ENCODE measurements around the gene EFCAB11.

Gene EFCAB11

DNA sequence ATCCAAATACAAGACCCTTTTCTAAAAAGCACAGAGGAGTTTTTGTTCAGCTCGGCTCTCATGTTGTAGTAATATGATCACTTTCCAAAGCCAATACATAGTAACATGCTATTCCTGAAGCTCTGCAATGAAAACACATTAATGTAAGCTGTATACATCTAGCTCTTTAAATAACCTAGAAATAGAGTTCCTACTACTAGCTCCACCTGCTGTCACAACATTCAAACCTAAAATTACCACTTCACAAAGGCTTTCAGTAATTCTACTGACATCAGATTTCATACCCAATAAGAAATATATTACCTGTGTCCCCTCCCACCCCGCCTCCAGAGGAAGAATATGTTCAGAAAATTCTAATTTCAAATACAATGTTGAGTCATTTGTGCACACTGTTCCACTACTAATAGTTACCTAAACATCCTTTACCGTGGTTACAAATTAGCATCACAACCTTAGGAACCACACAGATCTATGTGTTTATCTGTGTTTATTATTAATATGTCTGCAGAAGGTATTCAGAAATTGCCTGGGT is 17.8 kb downstream of the EFCAB11 start:
- no peak for ATAC-seq
- TF ChIP-seq GLIS3 (CRISPR knock-in tag; IDR thresholded peaks at IDR 0.05) (no peak), ARNTL (CRISPR knock-in tag; IDR thresholded peaks at IDR 0.05; ENCODE audit: borderline replicate concordance, low read depth) (no peak), ZFP30 (CRISPR knock-in tag; IDR thresholded peaks at IDR 0.05) (no peak), OSR1 (CRISPR knock-in tag; IDR thresholded peaks at IDR 0.05) (no peak), SNAI2 (CRISPR knock-in tag; IDR thresholded peaks at IDR 0.05) (no peak), ZNF70 (CRISPR knock-in tag; IDR thresholded peaks at IDR 0.05) (no peak), BACH2 (CRISPR knock-in tag; IDR thresholded peaks at IDR 0.05; ENCODE audit: borderline replicate concordance) (no peak), ZC3H10 (CRISPR knock-in tag; IDR thresholded peaks at IDR 0.05) (no peak)
- TF ChIP-seq, protein P1, sequence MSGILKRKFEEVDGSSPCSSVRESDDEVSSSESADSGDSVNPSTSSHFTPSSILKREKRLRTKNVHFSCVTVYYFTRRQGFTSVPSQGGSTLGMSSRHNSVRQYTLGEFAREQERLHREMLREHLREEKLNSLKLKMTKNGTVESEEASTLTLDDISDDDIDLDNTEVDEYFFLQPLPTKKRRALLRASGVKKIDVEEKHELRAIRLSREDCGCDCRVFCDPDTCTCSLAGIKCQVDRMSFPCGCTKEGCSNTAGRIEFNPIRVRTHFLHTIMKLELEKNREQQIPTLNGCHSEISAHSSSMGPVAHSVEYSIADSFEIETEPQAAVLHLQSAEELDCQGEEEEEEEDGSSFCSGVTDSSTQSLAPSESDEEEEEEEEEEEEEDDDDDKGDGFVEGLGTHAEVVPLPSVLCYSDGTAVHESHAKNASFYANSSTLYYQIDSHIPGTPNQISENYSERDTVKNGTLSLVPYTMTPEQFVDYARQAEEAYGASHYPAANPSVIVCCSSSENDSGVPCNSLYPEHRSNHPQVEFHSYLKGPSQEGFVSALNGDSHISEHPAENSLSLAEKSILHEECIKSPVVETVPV (CRISPR knock-in tag; IDR thresholded peaks at IDR 0.05), result no peak

DNA sequence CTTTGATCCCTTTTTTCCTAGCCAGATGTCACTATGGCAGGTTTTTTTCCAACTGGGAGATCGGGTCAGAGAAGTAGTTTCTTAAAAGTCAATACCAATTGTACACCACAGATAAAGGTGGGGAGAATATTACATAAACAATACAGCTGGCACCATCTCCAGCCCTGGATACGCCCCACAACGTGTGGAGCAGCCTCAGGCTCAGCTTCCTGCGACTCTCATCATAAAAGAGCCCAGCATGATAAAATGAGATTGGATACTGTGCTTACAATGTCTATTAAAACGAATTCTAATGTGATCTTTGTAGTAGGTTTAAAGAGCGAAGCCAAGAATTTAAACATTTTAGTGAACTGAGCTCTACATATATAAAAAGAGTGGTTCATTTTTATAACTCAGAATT is 21.5 kb downstream of the EFCAB11 start:
- TF ChIP-seq ZNF70 (CRISPR knock-in tag; IDR thresholded peaks at IDR 0.05), result no peak
- no peak for TF ChIP-seq GLIS3 (CRISPR knock-in tag; IDR thresholded peaks at IDR 0.05)
- TF ChIP-seq ZNF565 (CRISPR knock-in tag; conservative IDR thresholded peaks at IDR 0.05; ENCODE audit: low read depth), result no peak

DNA sequence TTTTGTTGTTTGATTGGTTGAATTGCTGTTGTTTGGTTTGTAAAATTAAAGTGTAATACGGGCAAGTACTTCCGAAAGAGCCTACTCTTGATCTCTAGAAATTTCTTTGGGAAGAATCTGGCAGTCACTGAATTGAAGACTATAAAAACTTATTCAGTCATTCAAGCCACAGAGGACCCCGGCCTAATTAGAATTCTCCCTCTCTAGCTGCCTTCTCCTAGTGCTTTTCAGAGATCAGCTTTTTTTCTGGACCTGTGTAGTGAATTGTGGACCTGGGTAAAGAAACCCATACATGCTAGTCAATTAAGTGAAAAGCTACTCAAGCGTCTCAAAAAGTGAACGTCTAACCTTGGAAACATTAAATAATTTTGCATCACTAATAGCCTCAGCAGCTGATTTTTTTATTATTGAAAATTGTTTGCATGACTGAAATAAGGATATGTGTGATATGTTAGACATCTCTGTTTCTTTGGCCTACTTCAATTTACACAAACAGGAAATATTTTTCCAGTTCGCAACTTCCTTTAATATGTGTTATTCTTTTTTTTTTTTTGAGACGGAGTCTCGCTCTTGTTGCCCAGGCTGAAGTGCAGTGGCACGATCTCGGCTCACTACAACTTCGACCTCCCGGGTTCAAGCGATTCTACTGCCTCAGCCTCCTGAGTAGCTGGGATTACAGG is 27.2 kb downstream of the EFCAB11 start:
- TF ChIP-seq CSDC2 (CRISPR knock-in tag; IDR thresholded peaks at IDR 0.05) (no peak), ARNTL (CRISPR knock-in tag; IDR thresholded peaks at IDR 0.05; ENCODE audit: borderline replicate concordance, low read depth) (no peak), TOX (CRISPR knock-in tag; IDR thresholded peaks at IDR 0.05; ENCODE audit: borderline replicate concordance) (no peak), RARB (CRISPR knock-in tag; IDR thresholded peaks at IDR 0.05) (no peak), ZC3H10 (CRISPR knock-in tag; IDR thresholded peaks at IDR 0.05) (no peak), ZNF8 (CRISPR knock-in tag; IDR thresholded peaks at IDR 0.05) (no peak), BACH2 (CRISPR knock-in tag; IDR thresholded peaks at IDR 0.05; ENCODE audit: borderline replicate concordance) (no peak), ZNF565 (CRISPR knock-in tag; conservative IDR thresholded peaks at IDR 0.05; ENCODE audit: low read depth) (no peak), ISL1 (CRISPR knock-in tag; IDR thresholded peaks at IDR 0.05) (no peak)
- TF ChIP-seq, protein P2, sequence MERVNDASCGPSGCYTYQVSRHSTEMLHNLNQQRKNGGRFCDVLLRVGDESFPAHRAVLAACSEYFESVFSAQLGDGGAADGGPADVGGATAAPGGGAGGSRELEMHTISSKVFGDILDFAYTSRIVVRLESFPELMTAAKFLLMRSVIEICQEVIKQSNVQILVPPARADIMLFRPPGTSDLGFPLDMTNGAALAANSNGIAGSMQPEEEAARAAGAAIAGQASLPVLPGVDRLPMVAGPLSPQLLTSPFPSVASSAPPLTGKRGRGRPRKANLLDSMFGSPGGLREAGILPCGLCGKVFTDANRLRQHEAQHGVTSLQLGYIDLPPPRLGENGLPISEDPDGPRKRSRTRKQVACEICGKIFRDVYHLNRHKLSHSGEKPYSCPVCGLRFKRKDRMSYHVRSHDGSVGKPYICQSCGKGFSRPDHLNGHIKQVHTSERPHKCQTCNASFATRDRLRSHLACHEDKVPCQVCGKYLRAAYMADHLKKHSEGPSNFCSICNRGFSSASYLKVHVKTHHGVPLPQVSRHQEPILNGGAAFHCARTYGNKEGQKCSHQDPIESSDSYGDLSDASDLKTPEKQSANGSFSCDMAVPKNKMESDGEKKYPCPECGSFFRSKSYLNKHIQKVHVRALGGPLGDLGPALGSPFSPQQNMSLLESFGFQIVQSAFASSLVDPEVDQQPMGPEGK (CRISPR knock-in tag; IDR thresholded peaks at IDR 0.05; ENCODE audit: borderline replicate concordance), result no peak
- ATAC-seq, result no peak

More for the DNA sequence above, 21.5 kb downstream of the EFCAB11 start:
- ATAC-seq, result no peak

DNA sequence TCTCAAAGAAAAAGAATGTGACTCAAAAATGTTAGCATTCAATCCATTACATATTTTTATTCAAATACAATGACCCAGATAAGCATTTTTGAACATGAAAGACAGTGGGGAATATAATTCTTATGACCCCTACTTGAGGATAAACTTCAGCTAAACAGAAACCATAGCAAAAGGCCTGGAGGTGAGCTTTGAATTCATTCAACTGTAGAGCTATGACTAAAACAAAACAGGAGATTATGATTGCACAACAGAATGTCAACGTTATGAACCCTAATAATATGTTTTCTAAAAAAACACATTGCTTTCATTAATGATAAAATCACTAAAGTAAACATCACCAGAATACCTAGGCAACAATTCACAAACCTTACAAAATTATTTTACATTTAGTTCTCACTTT is 27.8 kb downstream of the EFCAB11 start:
- no peak for TF ChIP-seq ARNTL (CRISPR knock-in tag; IDR thresholded peaks at IDR 0.05; ENCODE audit: borderline replicate concordance, low read depth)
- no peak for TF ChIP-seq ZFP30 (CRISPR knock-in tag; IDR thresholded peaks at IDR 0.05)
- no peak for TF ChIP-seq CSDC2 (CRISPR knock-in tag; IDR thresholded peaks at IDR 0.05)
- TF ChIP-seq, protein P3, sequence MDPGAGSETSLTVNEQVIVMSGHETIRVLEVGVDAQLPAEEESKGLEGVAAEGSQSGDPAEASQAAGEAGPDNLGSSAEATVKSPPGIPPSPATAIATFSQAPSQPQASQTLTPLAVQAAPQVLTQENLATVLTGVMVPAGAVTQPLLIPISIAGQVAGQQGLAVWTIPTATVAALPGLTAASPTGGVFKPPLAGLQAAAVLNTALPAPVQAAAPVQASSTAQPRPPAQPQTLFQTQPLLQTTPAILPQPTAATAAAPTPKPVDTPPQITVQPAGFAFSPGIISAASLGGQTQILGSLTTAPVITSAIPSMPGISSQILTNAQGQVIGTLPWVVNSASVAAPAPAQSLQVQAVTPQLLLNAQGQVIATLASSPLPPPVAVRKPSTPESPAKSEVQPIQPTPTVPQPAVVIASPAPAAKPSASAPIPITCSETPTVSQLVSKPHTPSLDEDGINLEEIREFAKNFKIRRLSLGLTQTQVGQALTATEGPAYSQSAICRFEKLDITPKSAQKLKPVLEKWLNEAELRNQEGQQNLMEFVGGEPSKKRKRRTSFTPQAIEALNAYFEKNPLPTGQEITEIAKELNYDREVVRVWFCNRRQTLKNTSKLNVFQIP (CRISPR knock-in tag; IDR thresholded peaks at IDR 0.05; ENCODE audit: borderline replicate concordance, low read depth), result no peak
- no peak for TF ChIP-seq RARB (CRISPR knock-in tag; IDR thresholded peaks at IDR 0.05)
- TF ChIP-seq, protein P4, sequence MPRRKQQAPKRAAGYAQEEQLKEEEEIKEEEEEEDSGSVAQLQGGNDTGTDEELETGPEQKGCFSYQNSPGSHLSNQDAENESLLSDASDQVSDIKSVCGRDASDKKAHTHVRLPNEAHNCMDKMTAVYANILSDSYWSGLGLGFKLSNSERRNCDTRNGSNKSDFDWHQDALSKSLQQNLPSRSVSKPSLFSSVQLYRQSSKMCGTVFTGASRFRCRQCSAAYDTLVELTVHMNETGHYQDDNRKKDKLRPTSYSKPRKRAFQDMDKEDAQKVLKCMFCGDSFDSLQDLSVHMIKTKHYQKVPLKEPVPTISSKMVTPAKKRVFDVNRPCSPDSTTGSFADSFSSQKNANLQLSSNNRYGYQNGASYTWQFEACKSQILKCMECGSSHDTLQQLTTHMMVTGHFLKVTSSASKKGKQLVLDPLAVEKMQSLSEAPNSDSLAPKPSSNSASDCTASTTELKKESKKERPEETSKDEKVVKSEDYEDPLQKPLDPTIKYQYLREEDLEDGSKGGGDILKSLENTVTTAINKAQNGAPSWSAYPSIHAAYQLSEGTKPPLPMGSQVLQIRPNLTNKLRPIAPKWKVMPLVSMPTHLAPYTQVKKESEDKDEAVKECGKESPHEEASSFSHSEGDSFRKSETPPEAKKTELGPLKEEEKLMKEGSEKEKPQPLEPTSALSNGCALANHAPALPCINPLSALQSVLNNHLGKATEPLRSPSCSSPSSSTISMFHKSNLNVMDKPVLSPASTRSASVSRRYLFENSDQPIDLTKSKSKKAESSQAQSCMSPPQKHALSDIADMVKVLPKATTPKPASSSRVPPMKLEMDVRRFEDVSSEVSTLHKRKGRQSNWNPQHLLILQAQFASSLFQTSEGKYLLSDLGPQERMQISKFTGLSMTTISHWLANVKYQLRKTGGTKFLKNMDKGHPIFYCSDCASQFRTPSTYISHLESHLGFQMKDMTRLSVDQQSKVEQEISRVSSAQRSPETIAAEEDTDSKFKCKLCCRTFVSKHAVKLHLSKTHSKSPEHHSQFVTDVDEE (CRISPR knock-in tag; IDR thresholded peaks at IDR 0.05), result no peak
- no peak for TF ChIP-seq ZFP3 (CRISPR knock-in tag; IDR thresholded peaks at IDR 0.05)
- TF ChIP-seq ISL1 (CRISPR knock-in tag; IDR thresholded peaks at IDR 0.05), result no peak
- no peak for TF ChIP-seq ESRRG (CRISPR knock-in tag; IDR thresholded peaks at IDR 0.05)
- no peak for TF ChIP-seq TOX (CRISPR knock-in tag; IDR thresholded peaks at IDR 0.05; ENCODE audit: borderline replicate concordance)
- TF ChIP-seq, protein P2 (CRISPR knock-in tag; IDR thresholded peaks at IDR 0.05; ENCODE audit: borderline replicate concordance), result no peak
- ATAC-seq, result no peak
